Measurements from ENCODE around the gene FGF22.

FGF22 gene

DNA sequence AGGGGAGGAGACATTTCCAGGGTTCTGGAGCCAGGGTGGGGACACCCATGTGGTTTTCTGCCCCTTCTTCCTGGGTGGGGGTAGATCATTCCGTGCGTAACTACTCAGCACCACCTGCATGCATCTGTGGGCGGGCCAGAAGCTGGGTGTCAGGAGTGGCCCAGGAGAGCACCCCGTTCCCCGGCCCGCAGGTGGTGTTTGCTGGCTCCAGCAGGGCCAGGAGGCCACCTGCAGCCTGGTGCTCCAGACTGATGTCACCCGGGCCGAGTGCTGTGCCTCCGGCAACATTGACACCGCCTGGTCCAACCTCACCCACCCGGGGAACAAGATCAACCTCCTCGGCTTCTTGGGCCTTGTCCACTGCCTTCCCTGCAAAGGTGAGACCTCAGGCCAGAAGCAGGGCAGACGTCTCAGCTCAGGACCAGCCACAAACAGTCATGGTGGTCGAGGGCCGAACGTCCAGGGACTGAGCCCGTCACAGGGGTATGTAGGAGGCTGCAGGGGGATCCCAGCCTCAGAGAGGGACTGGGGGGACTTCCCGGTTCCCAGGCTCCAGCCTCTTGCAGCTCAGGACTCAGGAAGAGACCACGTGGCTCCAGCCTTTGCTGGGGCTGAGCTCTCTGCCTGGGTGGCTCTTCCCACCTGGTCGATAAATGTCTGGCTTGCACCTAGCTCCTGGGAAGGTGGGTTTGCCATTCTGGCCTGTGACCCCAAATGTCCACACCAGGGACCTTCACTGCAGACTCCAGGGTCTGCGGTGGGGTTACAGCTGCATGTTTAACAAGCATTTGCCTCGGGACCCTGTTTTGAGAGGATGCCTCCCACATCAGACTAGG, 38.1 kb downstream of the FGF22 start:
- TF ChIP-seq PAX5 (IDR thresholded peaks at IDR 0.05; ENCODE audit: insufficient read depth, low read length, severe bottlenecking) (no peak), SPI1 (IDR thresholded peaks at IDR 0.05; ENCODE audit: low read depth, low read length) (no peak)
- DNase-seq (ENCODE audit: insufficient read length, low spot score): no peak
- no peak for FAIRE-seq

DNA sequence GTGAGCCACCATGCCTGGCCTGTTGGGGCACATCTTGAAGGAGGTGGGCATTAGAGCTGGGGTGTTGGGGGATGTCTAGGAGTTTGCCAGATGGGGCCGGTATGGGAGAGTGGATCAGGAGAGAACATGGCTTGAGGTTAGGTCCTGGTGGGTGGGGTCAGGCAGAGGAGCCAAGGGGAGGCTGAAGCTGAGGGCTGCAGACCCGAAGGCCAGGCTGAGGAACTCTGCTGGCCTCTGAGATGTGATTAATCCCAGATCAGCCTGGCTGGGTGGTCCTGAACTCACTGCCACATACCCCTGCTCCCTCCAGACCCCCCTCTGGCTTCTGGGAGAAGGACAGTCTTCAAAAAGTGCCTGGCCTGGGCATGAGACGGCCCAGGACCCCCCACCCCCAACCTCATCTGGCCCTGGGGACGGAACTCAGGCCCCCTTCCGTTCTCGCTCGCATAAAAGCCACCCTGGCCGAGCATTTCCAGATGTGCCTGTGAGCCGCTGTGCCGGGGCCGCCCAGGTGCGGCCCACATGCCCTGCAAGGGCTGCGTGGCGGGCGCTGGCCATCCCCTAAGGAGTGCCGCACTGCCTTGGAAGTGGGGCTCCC, 39.2 kb downstream of the FGF22 start:
- no peak for FAIRE-seq
- TF ChIP-seq PAX5 (IDR thresholded peaks at IDR 0.05; ENCODE audit: insufficient read depth, low read length, severe bottlenecking) (no peak), POU2F2 (IDR thresholded peaks at IDR 0.05; ENCODE audit: low read depth, low read length) (no peak), POLR2AphosphoS5 (IDR thresholded peaks at IDR 0.05; ENCODE audit: low read depth, low read length) (no peak)
- no peak for DNase-seq (ENCODE audit: insufficient read length, low spot score)

DNA sequence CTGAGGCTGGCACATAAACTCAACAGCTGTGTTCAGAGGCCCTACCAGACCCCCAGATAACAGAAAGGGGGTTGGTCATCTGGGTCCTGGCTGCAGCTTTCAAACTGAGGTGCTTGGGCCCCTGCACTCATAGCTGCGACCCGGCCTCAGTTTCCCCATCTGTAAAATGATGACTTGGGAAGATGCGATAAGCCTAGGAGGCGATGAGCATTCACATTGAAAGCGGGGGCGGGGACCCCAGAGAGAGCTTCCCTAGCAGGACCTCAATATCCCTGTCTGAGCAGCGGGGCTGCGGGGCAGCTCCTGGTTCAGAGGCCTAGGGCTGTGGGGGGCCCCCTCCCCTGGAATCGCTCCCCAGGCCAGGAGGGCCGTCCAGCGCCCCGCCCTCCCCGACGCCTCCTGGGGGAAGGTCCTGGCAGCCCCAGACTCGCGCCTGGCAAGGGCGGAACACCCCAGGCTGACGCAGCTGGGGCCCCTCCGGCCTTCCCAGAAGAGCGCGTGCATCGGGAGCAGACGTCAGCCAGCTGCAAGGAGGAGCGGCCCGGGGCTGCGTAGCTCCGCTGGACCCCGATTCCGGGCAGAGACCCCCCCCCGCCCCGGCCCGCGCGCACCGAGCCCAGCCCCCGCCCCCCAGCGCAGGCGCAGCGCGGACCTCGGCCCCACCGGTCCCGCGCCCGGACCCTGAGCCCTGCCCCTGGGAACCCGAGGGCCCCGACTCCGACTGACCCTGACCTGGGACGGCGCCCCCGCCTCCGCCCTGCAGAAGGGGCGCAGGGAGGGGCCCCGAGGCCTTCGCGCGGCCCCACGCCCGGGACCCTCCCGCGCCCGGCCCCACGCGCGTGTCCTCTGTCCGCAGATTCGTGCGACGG, 40.0 kb downstream of the FGF22 start:
- DNase-seq (ENCODE audit: insufficient read length, low spot score) (no peak), FAIRE-seq (peak; percentile 26)
- TF ChIP-seq PAX5 (IDR thresholded peaks at IDR 0.05; ENCODE audit: insufficient read depth, low read length, severe bottlenecking): no peak

DNA sequence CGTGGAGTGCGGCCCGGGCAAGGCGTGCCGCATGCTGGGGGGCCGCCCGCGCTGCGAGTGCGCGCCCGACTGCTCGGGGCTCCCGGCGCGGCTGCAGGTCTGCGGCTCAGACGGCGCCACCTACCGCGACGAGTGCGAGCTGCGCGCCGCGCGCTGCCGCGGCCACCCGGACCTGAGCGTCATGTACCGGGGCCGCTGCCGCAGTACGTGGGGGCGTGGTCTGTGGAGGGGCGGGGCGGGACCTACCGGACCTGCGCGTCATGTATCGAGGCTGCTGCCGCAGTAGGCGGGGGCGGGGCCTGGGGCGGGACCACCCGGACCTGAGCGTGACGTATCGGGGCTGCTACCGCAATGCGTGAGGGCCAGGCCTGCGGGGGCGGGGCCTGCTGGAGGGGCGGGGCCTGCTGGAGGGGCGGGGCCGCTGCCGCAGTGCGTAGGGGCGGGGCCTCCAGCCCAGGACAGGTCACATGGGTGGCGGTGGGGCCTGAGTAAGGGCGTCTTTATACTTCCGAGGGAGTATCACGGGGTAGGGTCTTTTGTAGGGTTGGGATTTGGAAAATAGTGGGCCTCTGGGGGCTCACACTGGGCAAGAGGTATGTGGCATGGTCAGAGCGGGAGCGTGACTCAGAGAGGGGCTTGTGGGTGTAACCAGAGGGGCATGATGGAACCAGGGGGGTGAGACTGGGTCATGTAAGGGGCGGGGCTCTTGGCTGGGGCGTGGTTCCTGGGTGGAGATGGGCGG, 40.8 kb downstream of the FGF22 start:
- DNase-seq (ENCODE audit: insufficient read length, low spot score) (peak; percentile 97), FAIRE-seq (peak; percentile 100)
- TF ChIP-seq POLR2AphosphoS5 (IDR thresholded peaks at IDR 0.05; ENCODE audit: low read depth, low read length) (0 out of 2 replicates have a peak, but pooled peaks have one; percentile 23), POU2F2 (IDR thresholded peaks at IDR 0.05; ENCODE audit: low read depth, low read length) (0 out of 2 replicates have a peak, but pooled peaks have one; percentile 11), PAX5 (IDR thresholded peaks at IDR 0.05; ENCODE audit: insufficient read depth, low read length, severe bottlenecking) (peak; percentile 20), POLR2A (IDR thresholded peaks at IDR 0.05; ENCODE audit: low read depth, low read length) (no peak)

DNA sequence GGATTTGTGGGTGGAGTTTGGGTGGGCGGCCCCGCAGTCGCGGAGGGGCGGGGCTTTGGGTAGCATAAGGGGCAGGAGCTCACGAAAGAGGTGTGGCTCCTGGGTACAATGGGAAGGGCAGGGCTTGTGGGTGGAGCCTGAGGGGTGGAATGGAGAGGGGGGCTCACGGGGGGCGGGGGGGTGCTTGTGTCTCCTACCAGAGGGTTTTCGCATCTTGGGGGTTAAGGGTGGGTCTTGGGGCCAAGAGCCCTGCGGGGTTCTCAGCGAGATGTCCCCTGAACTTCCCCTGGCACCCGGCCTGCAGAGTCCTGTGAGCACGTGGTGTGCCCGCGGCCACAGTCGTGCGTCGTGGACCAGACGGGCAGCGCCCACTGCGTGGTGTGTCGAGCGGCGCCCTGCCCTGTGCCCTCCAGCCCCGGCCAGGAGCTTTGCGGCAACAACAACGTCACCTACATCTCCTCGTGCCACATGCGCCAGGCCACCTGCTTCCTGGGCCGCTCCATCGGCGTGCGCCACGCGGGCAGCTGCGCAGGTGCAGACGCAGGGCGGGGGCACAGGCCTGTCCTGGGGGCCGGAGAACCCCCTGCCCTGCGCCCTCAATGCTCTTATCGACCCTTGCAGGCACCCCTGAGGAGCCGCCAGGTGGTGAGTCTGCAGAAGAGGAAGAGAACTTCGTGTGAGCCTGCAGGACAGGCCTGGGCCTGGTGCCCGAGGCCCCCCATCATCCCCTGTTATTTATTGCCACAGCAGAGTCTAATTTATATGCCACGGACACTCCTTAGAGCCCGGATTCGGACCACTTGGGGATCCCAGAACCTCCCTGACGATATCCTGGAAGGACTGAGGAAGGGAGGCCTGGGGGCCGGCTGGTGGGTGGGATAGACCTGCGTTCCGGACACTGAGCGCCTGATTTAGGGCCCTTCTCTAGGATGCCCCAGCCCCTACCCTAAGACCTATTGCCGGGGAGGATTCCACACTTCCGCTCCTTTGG, 41.6 kb downstream of the FGF22 start:
- DNase-seq (ENCODE audit: insufficient read length, low spot score) (peak; percentile 90), FAIRE-seq (peak; percentile 31)
- TF ChIP-seq PAX5 (IDR thresholded peaks at IDR 0.05; ENCODE audit: insufficient read depth, low read length, severe bottlenecking): no peak
- TF ChIP-seq POLR2A (IDR thresholded peaks at IDR 0.05; ENCODE audit: low read depth, low read length): no peak
- no peak for TF ChIP-seq SPI1 (IDR thresholded peaks at IDR 0.05; ENCODE audit: low read depth, low read length)
- TF ChIP-seq POU2F2 (IDR thresholded peaks at IDR 0.05; ENCODE audit: low read depth, low read length): no peak
- TF ChIP-seq POLR2AphosphoS5 (IDR thresholded peaks at IDR 0.05; ENCODE audit: low read depth, low read length): no peak
- no peak for TF ChIP-seq TAF1 (IDR thresholded peaks at IDR 0.05; ENCODE audit: low read depth, low read length)

DNA sequence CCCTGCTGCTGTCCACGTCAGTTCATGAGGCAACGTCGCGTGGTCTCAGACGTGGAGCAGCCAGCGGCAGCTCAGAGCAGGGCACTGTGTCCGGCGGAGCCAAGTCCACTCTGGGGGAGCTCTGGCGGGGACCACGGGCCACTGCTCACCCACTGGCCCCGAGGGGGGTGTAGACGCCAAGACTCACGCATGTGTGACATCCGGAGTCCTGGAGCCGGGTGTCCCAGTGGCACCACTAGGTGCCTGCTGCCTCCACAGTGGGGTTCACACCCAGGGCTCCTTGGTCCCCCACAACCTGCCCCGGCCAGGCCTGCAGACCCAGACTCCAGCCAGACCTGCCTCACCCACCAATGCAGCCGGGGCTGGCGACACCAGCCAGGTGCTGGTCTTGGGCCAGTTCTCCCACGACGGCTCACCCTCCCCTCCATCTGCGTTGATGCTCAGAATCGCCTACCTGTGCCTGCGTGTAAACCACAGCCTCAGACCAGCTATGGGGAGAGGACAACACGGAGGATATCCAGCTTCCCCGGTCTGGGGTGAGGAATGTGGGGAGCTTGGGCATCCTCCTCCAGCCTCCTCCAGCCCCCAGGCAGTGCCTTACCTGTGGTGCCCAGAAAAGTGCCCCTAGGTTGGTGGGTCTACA, 43.1 kb downstream of the FGF22 start:
- no peak for DNase-seq (ENCODE audit: insufficient read length, low spot score)
- TF ChIP-seq POU2F2 (IDR thresholded peaks at IDR 0.05; ENCODE audit: low read depth, low read length): no peak
- TF ChIP-seq POLR2AphosphoS5 (IDR thresholded peaks at IDR 0.05; ENCODE audit: low read depth, low read length): no peak
- no peak for TF ChIP-seq PAX5 (IDR thresholded peaks at IDR 0.05; ENCODE audit: insufficient read depth, low read length, severe bottlenecking)
- no peak for TF ChIP-seq POLR2A (IDR thresholded peaks at IDR 0.05; ENCODE audit: low read depth, low read length)
- no peak for TF ChIP-seq TAF1 (IDR thresholded peaks at IDR 0.05; ENCODE audit: low read depth, low read length)
- no peak for TF ChIP-seq SPI1 (IDR thresholded peaks at IDR 0.05; ENCODE audit: low read depth, low read length)
- FAIRE-seq: no peak

DNA sequence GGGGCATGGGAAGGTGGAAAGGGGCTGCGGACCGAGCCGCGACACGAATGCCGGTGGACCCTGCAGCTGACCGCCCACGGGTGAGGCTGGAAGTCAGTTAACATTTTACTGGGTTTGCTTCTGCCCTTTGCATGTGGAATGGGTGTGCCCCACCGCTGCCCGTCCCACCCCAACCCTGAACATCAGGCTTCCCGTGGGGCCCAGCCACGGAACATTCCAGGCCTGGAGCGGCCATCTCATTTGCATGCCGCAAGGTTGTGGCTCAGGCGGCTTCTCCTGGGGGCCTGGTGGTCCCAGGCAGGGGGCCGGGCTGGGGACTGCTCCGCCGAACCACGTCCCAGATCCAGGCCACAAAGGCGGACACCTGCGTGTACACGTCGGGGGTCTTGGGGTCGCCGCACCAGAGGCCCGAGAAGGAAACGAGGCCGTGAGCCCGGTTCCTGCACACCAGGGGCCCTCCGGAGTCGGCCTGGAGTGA, 45.8 kb downstream of the FGF22 start:
- no peak for TF ChIP-seq PAX5 (IDR thresholded peaks at IDR 0.05; ENCODE audit: insufficient read depth, low read length, severe bottlenecking)
- no peak for TF ChIP-seq TAF1 (IDR thresholded peaks at IDR 0.05; ENCODE audit: low read depth, low read length)
- TF ChIP-seq SPI1 (IDR thresholded peaks at IDR 0.05; ENCODE audit: low read depth, low read length): no peak
- TF ChIP-seq POU2F2 (IDR thresholded peaks at IDR 0.05; ENCODE audit: low read depth, low read length): no peak
- no peak for TF ChIP-seq POLR2AphosphoS5 (IDR thresholded peaks at IDR 0.05; ENCODE audit: low read depth, low read length)
- no peak for TF ChIP-seq POLR2A (IDR thresholded peaks at IDR 0.05; ENCODE audit: low read depth, low read length)
- DNase-seq (ENCODE audit: insufficient read length, low spot score) (no peak), FAIRE-seq (no peak)

All from GM12891 (cell line).